T-helper 22 cell (primary cell): ENCODE measurements around the gene CELF3.

ENCODE experiments used
- DNase-seq: peaks from one replicate; pipeline ENCODE4 v3.0.0-alpha.2; 2020; ENCODE audit warnings: low read depth

The CELF3 gene

GRCh38 chr1:151720974-151721787 lies 4.6 kb upstream of the CELF3 start, which contains the start of gene RIIAD1:
RIIAD1 (plus strand) TSS chr1:151721522; CDS start chr1:151721537, 15 bp downstream.
- DNase-seq: peak; percentile 18

DNA sequence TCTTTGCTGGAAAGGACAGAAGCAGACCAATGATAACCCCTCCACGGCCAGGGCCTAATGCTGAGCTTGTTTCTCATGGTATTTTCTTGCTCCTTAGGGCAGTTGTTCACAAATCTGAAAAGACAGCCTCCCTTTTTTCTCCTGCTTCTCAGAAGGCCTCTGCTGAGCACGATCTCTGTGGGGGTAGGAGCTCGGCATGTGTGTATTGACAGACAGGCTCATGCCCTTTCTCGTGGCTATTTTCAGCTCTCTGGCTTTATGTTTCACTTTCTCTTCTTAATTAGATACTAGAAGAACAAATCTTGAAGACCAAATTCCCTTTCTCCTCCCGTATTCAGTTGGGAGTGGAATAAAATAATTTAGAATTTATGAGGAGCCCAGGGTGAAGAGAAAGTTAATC lies 4.0 kb upstream of the CELF3 start:
- DNase-seq: no peak

DNA sequence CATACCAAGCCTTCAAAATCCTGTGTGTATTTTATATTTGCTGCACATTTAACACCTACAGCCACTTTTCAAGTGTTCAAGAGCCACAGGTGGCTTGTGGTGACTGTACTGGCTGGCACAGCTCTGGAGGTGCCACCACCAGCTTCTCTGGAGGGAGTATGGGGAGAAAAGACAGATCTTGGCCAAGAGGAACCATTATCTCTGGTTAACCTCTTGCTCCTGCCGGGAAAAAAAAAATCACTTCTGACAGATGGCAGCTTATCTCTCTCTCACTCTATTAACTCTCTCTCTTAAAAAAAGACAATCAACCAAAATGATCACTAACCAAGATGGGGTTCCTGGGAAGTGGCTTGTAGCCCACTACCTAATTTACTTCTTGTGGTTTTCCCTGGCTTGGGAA lies 3.5 kb upstream of the CELF3 start:
- DNase-seq: no peak

GRCh38 chr1:151718666-151719065 lies 2.1 kb upstream of the CELF3 start:
- no peak for DNase-seq

DNA sequence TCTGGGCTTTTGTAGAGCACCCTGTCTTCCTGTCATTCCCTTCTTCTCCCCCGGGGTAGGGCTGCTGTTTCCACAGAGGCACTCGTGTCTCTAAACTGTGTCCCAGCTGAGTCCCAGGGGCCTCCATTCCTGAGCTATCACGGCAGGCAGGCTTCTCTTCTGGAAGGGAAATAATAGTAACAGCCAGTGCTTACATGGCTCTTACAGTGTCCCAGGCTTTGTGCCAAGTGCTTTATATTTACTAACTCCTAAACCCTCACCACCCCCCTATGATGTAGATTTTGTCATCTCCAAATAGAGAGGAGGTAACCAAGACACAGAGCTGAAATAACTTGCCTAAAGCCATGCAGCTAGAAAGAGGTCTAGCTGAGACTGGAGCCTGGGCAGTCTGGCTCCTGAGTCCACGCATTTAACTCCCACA lies 1.4 kb upstream of the CELF3 start:
- no peak for DNase-seq

DNA sequence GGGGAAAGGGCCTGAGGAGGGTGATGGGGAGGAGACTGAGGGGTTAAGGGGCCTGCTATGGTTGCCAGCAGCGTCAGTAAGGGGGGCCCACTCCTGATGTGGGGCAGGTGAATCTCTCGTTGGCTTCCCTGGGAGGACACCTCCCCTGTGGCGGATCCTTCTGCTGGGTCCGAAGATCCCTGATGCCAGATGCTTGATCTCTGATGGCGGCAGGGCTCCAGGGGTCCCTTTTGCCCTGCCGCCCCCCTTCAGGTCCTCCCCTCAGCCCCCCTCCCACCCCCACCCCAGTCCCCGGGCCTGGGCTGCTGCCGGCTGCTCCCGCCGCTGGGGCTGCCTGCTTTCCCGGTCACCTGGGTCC lies 219 bp downstream of the CELF3 start:
- DNase-seq: no peak

DNA sequence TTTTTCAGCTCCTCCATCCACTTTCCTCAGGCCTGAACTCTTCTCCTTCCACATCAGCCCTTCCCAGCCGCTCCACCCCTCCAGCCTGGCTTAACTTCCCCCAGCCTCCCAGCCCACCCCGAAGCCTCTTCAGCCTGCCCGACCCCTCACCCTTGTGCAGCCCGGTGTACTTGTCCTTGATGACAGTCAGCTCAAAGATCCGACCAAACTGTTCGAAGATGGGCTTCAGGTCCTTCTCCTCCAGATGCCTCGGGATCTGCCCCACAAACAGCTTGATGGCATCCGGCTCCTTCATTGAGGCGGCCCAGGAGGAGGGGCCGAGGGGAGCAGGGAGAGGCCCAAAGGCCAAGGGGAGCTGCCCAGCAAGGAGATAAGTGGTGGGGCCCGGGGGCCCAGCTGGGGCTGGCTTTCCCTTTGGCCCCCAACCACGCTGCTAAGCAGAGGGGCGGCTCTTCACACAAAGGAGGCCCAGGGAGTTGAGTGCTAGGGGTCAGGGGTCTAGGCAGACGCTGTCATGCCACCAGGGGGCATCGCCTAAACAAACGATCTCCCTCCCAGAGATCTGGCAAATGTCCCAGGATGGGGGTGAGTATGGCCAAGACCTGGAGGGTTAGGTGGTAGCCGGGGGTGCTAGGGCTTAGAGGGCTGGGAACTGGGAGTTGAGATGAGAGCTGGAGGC lies 738 bp downstream of the CELF3 start:
- no peak for DNase-seq

GRCh38 chr1:151714820-151715725 lies 1.5 kb downstream of the CELF3 start:
- no peak for DNase-seq

GRCh38 chr1:151713874-151714273 lies 2.7 kb downstream of the CELF3 start:
- DNase-seq: no peak

- no peak for DNase-seq
Observed at GRCh38 chr1:151713044-151713443, 3.6 kb downstream of the CELF3 start.

GRCh38 chr1:151711951-151712350 lies 4.7 kb downstream of the CELF3 start:
- no peak for DNase-seq

DNA sequence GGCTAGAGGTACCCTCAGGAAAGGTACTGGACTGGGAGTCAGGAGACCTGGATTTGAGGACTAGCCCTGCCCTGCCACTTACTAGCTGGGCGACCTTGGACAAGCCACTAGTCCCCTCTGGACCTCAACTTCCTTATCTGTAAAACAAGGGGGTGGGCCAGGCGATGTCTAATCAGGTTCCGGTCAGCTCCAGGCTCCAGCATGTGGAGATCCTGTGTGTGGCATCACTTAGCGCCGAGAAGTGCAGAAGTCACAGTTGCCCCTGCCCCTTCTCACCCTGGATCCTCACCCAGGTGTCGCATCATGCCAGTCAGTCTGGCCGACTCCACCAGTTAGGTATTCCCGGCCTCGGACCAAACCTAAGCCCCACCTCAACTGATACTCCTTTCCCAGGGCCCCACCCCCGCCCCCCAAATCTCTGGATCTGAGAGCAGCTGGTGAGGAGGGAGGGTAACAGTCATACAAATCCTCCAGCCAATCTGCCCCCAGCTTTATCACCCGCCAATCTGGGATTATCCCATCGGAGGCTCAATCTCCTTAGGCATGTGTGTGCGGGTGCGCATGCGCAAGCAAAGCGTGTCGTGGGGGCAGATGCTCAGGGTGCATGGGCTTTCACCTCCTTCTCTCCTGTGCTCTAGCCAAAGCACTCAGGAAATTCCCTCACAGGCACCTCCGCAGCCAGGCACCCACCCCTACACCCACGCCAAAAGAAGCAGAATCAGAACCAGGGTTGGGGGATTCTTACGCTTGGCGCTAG lies 5.4 kb downstream of the CELF3 start:
- DNase-seq: no peak

- peak; percentile 14 for DNase-seq
Observed at GRCh38 chr1:151710187-151710840, 6.3 kb downstream of the CELF3 start.

DNA sequence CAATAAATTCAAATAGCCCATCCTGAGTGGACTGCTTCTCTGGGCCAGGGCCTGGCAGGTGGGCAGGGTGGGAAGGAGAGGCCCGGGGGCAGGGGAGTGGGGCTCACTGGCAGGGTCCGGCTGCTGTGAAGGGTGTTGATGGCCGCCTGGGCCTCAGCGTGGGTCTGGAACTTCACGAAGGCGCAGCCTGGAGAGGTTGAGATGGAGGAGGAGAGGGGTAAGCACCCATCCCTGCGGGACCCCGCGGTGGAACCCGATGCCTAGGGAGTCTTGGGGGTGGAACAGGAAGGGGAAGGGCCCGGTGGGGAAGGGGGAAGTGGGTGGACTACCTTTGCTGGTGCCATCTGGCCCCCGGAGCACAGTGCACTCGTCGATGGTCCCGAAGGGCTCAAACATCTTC lies 7.7 kb downstream of the CELF3 start:
- DNase-seq: no peak

- no peak for DNase-seq
Observed at GRCh38 chr1:151707541-151708065, 9.0 kb downstream of the CELF3 start.

- no peak for DNase-seq
Observed at GRCh38 chr1:151706464-151707415, 9.9 kb downstream of the CELF3 start.

DNA sequence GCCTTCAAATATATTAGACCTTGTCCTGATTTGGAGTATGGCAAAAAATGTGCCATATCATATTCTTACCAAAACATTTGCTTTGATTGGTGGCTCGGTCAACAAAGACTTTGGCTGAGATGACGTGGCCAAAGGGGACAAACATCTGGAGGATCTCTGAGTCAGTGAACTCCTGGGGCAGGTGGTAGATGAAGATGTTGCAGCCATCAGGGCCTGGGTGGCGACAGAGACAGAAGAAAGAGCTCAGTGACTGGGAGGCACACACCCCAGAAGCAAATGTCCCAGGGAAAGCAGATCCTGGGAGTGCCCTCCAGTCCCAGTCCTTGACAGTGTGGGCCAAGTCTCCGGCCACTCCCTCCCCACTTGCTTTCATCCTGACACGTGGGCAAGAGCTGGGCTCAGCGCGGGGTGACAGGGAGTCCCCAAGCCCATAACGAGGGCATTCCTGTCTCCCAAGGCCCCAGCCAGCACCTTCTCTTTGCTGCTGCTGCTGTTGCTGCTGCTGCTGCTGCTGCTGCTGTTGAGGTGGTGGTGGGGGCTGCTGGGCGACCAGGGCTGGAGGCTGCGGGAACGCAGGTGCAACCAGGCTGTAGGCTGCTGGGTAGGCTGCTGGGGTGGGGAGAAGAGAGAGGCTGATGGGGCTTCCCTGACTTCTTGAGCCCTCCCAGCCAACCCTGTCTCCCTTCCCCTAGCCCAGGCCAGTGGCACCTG lies 10.7 kb downstream of the CELF3 start:
- no peak for DNase-seq

- no peak for DNase-seq
Observed at GRCh38 chr1:151705146-151705545, 11.5 kb downstream of the CELF3 start.

- DNase-seq: no peak
Observed at GRCh38 chr1:151704246-151704645, 12.4 kb downstream of the CELF3 start.
